Activated T-helper 9 cell treated with anti-CD3 and anti-CD28 coated beads, Interleukin-2, amount 50 U/mL, for 16 hours (primary cell): ENCODE results near the gene S1PR4.
"Not testable (repeated sequence)": the region's sequence is repeated elsewhere in the genome, so short reads cannot be mapped to it uniquely, and the experiment has no call there.

Source experiments
- DNase-seq: peaks from one replicate; pipeline ENCODE4 v3.0.0-alpha.2; 2020; ENCODE audit warnings: low read depth

Gene S1PR4

DNA sequence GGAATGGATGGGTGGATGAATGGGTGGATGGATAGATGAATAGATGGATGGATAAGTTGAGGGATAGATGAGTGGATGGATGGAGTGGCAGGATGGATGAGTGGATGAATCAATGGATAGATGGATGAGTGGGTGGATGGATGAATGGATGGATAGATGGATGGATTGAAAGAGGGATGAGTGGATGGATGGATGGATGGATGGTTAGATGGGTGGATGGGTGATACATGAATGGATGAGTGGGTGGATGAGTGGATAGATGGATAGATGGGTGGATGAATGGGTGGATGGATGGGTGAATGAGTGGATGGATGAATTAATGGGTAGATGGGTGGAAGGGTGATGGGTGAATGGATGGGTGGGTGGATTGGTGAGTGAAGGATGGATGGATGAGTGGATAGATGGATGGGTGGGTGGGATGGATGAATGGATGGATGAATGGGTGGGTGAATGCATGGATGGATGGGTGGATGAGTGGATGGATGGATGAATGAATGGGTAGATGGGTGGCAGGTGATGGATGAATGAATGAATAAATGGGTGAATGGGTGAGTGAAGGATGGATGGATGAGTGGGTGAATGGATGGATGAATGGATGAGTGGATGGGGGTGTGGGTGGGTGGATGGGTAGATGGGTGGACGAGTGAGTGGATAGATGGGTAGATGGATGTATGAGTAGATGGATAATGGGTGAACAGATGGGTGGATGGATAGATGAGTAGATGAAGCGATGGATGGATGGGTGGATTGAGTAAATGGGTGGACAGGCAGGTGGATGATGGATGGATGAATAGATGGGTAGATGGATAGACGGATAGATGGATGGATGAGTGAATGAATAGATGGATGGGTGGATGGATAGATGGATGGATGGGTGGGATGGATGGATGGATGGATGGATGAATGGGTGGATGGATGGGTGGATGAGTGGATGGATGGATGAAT is 25.0 kb upstream of the S1PR4 start:
- no peak for DNase-seq

DNA sequence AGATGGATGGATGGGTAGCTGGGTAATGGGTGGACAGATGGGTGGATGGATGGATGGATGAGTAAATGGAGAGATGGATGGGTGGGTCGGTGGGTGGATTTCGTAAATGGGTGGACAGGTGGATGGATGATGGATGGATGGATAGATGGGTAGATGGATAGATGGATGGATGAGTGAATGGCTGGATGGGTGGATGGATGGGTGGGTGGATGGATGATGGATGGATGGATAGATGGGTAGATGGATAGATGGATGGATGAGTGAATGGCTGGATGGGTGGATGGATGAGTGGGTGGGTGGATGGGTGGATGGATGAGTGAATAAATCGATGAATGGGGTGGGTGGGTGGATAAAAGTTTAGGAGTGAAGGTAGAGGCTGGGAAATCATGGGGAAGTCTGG is 24.1 kb upstream of the S1PR4 start:
- DNase-seq, result not testable (repeated sequence)

DNA sequence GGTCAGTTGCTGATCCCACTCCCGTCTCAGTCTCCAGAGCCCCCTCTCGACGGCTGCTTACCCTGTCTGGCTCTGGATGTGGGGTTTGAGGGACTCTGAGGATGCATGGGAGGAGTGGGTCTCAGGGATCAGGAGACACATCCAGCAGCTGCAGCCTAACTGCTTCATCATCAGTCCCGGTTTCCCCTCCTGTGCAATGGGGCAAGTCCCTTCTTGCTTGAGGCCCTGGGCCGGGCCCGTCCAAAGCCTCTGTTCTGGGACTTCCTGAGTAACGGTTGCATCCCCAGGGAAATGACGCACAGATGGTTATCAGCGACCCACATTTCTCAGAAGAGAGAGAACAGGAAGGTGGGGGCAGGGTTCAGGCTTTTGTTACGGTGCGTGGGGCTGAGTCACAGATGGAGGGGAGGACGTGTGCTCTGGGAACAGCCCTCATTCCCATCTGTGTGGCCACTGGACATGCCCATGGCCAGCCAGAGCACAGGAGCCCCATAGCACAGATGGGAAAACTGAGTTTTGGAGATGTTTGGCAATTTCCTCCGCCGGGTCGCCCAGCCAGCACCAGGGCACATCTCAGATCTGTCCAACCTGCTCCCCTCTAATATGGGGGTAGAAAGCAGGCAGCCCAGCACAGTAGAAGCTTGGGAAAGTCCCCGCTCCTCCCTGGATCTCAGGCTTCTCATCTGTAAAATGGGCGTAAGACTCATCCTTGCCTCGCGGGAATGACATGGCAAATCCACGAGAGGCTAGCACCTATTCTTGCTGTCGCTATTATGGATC is 23.4 kb upstream of the S1PR4 start:
- peak; percentile 70 for DNase-seq

DNA sequence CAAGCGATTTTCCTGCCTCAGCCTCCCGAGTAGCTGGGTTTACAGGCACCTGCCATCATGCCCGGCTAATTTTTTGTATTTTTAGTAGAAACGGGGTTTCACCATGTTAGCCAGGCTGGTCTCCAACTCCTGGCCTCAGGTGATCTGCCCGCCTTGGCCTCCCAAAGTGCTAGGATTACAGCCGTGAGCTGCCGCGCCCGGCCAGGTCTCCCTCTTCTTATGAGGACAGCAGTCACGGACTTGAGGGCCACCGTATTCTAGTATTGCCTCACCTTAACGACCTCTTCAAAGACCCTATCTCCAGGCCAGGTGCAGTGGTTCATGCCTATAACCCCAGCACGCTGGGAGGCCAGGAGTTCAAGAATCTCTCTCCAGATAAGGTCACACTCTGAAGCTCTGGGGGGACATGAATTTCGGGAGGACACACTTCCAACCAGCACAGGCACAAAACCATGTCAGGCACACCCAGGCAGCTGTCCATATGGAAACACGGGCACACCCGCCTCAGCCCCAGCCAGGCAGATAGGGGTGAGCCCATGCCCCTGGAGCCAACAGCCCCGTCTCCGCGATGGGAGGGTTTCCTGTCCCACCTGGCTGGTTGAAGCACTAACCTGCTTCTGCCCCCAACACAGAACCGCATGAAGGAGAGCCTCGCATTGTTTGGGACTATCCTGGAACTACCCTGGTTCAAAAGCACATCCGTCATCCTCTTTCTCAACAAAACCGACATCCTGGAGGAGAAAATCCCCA is 21.3 kb upstream of the S1PR4 start:
- no peak for DNase-seq

DNA sequence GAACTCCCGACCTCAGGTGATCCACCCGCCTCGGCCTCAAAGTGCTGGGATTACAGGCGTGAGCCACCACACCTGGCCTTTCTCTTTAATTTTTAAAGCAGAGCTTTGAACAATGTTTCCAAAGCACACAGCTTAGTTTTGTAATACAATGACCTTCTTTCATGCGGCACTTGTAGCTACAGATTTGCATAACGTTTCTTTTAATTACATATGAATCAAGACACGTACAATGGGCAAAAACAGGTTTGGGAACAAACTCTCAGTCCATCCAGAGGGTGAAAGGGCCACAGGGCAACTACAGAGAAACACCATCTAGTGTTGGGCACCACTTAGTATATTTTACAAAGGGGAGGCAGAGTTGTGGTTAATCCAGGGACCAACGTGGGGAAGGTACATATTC is 19.0 kb upstream of the S1PR4 start:
- no peak for DNase-seq

DNA sequence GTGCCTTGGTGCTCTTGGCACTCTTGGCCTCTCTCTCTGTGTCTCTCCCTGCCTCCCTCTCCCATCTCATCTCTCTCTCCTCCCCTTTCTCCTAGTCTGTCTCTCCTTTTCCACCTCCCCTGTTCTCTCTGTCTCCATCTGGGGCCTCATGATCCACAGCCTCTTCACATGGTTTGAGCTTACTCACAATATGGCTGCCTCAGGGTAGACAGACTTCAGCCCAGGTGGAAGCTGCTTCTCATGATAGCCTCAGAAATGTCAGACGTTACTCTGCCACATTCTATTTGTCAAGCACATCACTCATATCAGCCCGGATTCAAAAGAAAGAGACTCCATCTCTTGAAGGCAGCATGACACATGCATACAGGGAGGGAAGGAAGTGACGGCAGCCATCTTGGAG is 18.4 kb upstream of the S1PR4 start:
- DNase-seq, result no peak

DNA sequence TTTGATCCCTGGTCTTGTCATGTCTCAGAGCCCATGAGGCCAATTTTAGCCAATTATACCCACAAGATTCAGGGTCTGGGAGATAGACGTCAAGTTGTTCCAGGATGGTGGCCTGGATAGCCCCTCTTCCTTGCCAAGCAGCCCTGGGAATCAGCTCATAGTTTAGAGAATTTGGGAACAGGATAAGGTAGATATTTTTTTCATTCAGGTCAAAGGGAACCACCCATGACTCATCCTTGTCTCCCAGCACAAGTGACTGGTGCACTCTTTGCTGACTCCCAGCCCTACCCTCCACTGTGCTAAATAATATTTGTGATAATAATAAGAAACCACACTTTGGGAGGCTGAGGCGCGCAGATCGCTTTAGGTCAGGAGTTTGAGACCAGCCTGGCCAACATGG is 17.1 kb upstream of the S1PR4 start:
- DNase-seq, result no peak

DNA sequence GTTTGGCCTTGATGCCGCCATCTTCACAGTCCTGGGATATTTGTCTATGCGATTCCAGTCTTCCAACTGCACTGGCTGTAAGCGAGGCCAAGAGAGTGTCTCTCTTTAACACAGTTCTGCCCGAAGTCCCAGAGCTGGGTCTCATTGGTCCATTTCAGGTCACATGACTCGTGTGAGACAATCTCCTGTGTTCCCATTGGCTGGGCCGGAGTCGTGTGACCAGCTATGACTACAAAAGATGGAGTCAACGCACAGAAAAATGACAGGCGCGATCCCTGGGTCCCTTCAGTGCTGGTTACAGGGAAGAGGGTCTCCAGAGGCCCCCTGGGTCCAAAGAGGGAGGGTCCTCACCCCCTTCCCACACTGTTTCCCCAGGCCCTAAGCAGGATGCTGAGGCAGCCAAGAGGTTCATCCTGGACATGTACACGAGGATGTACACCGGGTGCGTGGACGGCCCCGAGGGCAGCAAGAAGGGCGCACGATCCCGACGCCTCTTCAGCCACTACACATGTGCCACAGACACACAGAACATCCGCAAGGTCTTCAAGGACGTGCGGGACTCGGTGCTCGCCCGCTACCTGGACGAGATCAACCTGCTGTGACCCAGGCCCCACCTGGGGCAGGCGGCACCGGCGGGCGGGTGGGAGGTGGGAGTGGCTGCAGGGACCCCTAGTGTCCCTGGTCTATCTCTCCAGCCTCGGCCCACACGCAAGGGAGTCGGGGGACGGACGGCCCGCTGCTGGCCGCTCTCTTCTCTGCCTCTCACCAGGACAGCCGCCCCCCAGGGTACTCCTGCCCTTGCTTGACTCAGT is 15.9 kb upstream of the S1PR4 start:
- no peak for DNase-seq

DNA sequence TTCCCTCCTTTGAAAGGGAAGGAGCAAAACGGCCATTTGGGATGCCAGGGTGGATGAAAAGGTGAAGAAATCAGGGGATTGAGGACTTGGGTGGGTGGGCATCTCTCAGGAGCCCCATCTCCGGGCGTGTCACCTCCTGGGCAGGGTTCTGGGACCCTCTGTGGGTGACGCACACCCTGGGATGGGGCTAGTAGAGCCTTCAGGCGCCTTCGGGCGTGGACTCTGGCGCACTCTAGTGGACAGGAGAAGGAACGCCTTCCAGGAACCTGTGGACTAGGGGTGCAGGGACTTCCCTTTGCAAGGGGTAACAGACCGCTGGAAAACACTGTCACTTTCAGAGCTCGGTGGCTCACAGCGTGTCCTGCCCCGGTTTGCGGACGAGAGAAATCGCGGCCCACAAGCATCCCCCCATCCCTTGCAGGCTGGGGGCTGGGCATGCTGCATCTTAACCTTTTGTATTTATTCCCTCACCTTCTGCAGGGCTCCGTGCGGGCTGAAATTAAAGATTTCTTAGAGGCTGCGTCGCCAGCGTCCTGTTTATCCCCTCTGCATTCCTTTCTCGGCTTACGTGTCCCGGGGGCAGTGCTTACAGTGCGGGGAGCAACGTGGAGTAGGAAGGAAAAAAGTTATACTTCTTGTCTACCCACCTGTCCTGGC is 15.2 kb upstream of the S1PR4 start:
- DNase-seq, result peak; percentile 45

DNA sequence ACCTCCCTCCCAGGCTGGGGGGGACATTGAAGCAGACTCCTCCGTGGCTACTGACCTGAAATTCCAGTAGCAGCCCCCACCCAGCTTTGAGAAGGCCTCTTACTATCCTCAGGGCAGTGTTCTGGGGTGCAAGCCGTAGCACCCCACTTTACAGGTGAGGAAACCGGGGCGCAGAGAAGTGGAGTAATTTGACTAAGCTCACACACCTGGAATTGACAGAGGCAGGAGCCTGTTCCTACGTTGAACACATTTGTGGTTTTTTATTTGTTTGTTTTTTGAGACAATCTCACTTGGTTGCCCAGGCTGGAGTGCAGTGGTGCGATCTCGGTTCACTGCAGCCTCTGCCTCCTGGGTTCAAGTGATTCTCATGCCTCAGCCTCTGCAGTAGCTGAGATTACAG is 14.6 kb upstream of the S1PR4 start:
- no peak for DNase-seq

DNA sequence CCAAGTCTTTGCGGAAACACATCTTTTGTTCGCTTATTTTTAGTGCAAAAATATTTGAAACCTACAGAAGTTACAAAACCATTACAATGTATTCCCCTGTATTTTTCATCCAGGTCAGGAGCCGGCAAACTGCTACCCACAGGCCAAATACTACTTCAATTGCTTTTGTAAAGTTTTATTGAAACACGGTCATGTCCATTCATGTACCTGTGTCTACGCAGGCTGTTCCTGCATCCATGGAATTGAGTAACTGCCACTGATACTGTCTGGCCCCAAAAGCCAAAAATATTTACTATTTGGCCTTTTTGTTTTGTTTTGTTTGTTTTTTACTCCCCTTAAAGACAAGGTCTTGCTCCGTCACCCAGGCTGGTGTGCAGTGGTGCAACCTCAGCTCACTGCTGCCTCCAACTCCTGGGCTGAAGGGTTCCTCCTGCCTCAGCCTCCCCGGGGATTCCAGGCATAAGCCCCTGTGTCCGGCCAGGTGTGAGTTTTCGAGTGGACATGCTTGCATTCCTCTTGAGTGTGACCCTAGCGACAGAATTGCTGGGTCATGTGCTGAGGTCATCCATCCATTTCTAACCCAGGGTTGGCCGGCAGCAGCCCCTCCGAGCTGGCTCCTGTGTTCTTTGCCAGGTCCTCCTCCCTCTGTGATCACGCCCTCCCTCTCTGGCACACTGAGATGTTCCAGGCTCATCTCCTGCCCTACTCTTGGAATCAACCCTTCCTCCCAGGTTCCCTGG is 10.9 kb upstream of the S1PR4 start:
- no peak for DNase-seq

DNA sequence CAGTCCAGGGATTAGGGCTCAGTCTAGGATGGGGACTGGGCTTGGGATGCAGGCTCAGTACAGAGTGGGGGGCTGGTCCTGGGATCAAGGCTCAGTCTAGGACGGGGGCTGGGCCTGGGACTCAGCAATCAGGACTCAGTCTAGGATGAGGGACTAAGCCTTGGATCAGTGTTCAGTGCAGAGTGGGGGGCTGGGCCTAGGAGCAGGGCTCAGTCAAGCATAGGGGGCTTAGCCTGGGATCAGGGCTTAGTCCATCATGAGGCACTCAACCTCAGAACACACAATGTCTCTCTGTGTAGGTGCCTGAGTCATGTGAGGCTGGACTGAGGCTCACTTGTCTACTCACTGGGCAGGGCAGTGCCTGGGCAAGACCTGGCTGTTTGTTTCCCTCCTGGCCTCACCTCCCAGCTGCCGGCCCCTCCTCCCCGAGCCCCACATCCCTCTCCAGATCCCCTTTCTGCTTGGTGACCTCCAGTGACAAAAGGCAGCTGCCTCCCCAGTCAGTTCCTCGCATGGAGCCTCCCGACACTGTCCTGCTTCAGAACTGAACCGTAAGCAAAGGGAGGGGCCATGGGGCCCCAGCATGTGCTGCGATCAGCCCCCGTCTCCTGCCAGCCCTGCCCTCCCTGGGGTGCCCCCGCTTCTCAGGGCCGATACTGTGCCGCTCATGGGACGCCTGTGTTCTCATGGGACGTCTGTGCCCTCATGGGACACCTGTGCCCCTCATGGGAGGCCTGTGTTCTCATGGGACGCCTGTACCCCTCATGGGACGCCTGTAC is 6.5 kb upstream of the S1PR4 start:
- no peak for DNase-seq

DNA sequence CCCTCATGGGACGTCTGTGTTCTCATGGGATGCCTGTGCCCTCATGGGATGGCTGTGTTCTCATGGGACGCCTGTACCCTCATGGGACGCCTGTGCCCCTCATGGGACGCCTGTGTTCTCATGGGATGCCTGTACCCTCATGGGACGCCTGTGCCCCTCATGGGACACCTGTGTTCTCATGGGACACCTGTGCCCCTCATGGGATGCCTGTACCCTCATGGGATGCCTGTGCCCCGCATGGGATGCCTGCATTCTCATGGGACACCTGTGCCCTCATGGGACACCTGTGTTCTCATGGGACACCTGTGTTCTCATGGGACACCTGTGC is 5.9 kb upstream of the S1PR4 start:
- not testable (repeated sequence) for DNase-seq

DNA sequence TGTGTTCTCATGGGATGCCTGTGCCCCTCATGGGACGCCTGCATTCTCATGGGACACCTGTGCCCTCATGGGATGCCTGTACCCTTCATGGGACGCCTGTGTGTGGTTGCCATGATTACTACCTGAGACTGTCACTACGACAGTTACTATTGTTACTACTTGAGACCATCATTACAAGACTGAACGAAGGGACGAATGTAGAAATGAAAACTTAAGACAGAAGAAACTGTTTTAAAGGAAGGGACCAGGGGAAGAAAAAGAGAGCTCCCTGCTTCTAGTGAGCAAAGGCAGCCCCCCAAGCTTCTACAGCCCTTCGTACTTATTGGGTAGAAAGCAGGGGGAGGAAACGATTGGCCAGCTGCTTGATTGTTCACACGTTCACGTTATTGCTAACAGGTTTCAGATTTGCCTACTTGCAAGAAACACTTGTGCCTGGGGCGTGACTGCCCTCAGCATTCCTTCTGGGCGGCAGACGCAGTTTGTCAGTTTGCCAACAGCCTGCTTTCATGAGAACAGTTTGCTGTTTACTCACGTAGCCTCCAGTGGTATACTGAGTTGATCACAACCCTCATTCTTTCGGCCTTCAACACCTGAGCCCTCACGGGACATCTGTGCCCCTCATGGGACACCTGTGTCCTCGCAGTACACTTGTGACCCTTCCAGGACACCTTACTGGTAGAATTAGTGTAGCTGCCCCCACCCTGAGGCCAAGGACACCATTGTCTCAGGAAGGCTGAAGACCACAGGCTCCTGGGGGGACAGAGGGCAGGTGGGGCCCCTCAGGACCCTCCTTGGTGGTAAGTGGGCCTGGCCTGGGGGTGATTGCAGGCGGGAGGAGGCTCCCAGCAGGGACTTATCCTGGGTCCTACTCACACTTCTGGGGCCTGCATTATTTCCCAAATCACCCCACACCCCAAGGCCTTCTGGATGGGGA is 2.5 kb upstream of the S1PR4 start:
- DNase-seq, result no peak

DNA sequence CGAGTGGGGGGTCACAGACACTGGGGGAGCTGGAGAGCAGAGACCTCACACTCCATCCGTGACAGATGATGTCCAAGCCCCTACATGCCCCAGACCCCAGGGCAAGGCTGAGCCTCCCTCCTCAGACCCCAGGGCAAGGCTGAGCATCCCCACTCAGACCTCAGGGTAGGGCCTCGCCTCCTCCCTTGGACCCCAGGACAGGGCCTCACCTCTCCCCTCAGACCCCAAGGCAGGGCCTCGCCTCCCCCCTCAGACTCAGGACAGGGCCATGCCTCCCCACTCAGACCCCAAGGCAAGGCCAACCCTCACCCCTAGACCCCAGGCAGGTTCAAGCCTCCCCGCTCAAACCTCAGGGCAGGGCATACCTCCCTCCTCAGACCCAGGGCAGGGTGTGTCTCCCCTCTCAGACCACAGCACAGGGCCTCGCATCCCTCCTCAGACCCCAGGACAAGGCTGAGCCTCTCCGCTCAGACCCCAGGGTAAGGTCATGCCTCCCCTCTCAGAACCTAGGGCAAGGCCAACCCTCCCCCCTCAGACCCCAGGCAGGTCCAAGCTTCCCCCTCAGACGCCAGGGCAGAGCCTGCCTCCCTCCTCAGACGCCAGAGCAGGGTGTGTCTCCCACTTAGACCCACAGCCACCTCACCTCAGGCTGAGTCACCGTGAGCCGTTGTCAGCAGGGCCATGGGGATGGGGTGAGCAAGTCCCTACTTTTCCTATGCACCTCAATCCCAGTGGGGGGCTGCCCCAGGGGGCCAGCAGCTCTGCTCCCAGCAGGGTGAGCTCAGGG is 1.7 kb upstream of the S1PR4 start:
- DNase-seq, result peak; percentile 59

DNA sequence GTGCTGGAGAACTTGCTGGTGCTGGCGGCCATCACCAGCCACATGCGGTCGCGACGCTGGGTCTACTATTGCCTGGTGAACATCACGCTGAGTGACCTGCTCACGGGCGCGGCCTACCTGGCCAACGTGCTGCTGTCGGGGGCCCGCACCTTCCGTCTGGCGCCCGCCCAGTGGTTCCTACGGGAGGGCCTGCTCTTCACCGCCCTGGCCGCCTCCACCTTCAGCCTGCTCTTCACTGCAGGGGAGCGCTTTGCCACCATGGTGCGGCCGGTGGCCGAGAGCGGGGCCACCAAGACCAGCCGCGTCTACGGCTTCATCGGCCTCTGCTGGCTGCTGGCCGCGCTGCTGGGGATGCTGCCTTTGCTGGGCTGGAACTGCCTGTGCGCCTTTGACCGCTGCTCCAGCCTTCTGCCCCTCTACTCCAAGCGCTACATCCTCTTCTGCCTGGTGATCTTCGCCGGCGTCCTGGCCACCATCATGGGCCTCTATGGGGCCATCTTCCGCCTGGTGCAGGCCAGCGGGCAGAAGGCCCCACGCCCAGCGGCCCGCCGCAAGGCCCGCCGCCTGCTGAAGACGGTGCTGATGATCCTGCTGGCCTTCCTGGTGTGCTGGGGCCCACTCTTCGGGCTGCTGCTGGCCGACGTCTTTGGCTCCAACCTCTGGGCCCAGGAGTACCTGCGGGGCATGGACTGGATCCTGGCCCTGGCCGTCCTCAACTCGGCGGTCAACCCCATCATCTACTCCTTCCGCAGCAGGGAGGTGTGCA is 587 bp downstream of the S1PR4 start:
- DNase-seq, result no peak

DNA sequence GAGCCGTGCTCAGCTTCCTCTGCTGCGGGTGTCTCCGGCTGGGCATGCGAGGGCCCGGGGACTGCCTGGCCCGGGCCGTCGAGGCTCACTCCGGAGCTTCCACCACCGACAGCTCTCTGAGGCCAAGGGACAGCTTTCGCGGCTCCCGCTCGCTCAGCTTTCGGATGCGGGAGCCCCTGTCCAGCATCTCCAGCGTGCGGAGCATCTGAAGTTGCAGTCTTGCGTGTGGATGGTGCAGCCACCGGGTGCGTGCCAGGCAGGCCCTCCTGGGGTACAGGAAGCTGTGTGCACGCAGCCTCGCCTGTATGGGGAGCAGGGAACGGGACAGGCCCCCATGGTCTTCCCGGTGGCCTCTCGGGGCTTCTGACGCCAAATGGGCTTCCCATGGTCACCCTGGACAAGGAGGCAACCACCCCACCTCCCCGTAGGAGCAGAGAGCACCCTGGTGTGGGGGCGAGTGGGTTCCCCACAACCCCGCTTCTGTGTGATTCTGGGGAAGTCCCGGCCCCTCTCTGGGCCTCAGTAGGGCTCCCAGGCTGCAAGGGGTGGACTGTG is 1.2 kb downstream of the S1PR4 start:
- no peak for DNase-seq
